SK-N-SH (cell line): Measurements from ENCODE around the gene AMDHD2. TPM values are rescaled to one million over a fixed set of nuclear protein-coding genes. Genes with fewer than 3 reads are reported as not detected.

Experiments
- CTCF ChIA-PET: fragments of 300-600, 350-600 bp; formaldehyde crosslinking; extraction: SDS; loops from one replicate; lab custom pipeline; 2021; lab: Yijun Ruan, JAX
- POLR2A ChIA-PET: fragments of 350-600 bp; sonication (Branson Sonifier 250); formaldehyde crosslinking; extraction: SDS; loops from one replicate; lab custom pipeline; 2020; ENCODE audit warnings: antibody characterized with exemption, inconsistent platforms; lab: Yijun Ruan, JAX
- DNase-seq: peaks from one replicate; pipeline ENCODE4 v3.0.0; 2012
- H2AFZ ChIP-seq: fragments of 200-600 bp; sonication (generic); 2 replicates; pipeline ENCODE4 v1.8.1; 2016; ENCODE audit warnings: antibody characterized with exemption, mild to moderate bottlenecking, low read depth
- H3F3A ChIP-seq: fragments of 200-600 bp; sonication (generic); replicated peaks from 2 replicates; pipeline ENCODE3; 2016; ENCODE audit warnings: antibody characterized with exemption, mild to moderate bottlenecking; ENCODE audit not compliant: insufficient read depth
- H3K27ac ChIP-seq, 2 experiments: fragments of 200-500 bp in 1 of 2; fragments of 200-600 bp in 1 of 2; sonication (Bioruptor generic) in 1 of 2; sonication (generic), shearing (Covaris generic) in 1 of 2; 2 replicates each; pipeline versions ENCODE4 v1.5.1 to v1.6.1; 2014 to 2016; ENCODE audit warnings: low read depth in 2 of 2, inconsistent platforms in 1 of 2, low read length in 1 of 2, mild to moderate bottlenecking in 1 of 2, mixed read lengths in 1 of 2
- H3K27me3 ChIP-seq: fragments of 200-600 bp; sonication (generic), shearing (Covaris generic); 2 replicates; pipeline ENCODE4 v1.6.1; 2016; ENCODE audit warnings: mixed run types; ENCODE audit not compliant: insufficient read depth
- H3K36me3 ChIP-seq, 2 experiments: fragments of 200-500 bp in 1 of 2; fragments of 200-600 bp in 1 of 2; sonication (Bioruptor generic) in 1 of 2; sonication (generic) in 1 of 2; replicated peaks in 1 of 2; 2 replicates each; pipeline versions ENCODE3 to v1.5.1; 2014 to 2016; ENCODE audit warnings: low read length in 1 of 2, mild to moderate bottlenecking in 1 of 2; ENCODE audit not compliant: insufficient read depth in 2 of 2, control insufficient read depth in 1 of 2
- H3K4me1 ChIP-seq, 2 experiments: fragments of 200-500 bp in 1 of 2; fragments of 200-600 bp in 1 of 2; sonication (Bioruptor generic) in 1 of 2; sonication (generic), shearing (Covaris generic) in 1 of 2; 2 replicates each; pipeline versions ENCODE4 v1.5.1 to v1.6.1; 2014 to 2016; ENCODE audit warnings: low read depth in 1 of 2, low read length in 1 of 2, mixed run types in 1 of 2; ENCODE audit not compliant: insufficient read depth in 2 of 2, control insufficient read depth in 1 of 2
- H3K4me2 ChIP-seq: fragments of 200-600 bp; sonication (generic), shearing (Covaris generic); 2 replicates; pipeline ENCODE4 v1.6.1; 2017; ENCODE audit warnings: mixed run types
- H3K4me3 ChIP-seq, 2 experiments: fragments of 200-500 bp in 1 of 2; fragments of 200-600 bp in 1 of 2; sonication (Bioruptor generic) in 1 of 2; sonication (generic), shearing (Covaris generic) in 1 of 2; 2 replicates each; pipeline versions ENCODE4 v1.5.1 to v1.8.1; 2014 to 2016; ENCODE audit warnings: low read depth in 2 of 2, inconsistent platforms in 1 of 2, low read length in 1 of 2, mild to moderate bottlenecking in 1 of 2, mixed read lengths in 1 of 2, moderate library complexity in 1 of 2
- H3K79me2 ChIP-seq: fragments of 200-600 bp; sonication (generic); 2 replicates; pipeline ENCODE4 v1.8.1; 2017; ENCODE audit warnings: mild to moderate bottlenecking; ENCODE audit not compliant: insufficient read depth
- H3K9ac ChIP-seq: fragments of 200-600 bp; sonication (generic); 2 replicates; pipeline ENCODE4 v1.6.1; 2017; ENCODE audit warnings: mixed run types
- H3K9me2 ChIP-seq: fragments of 200-600 bp; sonication (generic); 2 replicates; pipeline ENCODE4 v1.6.1; 2017; ENCODE audit warnings: mixed run types
- H3K9me3 ChIP-seq: fragments of 200-600 bp; sonication (generic); 2 replicates; pipeline ENCODE4 v1.6.1; 2017; ENCODE audit warnings: mixed run types, mild to moderate bottlenecking, moderate library complexity
- H4K20me1 ChIP-seq: fragments of 200-600 bp; sonication (generic); 2 replicates; pipeline ENCODE4 v1.6.1; 2017; ENCODE audit warnings: mild to moderate bottlenecking, mixed run types; ENCODE audit not compliant: insufficient read depth
- FOSL2 ChIP-seq: IDR thresholded peaks from 2 replicates; pipeline ENCODE4 v1.4.0; 2012; ENCODE audit warnings: low read depth, mild to moderate bottlenecking, moderate library complexity, borderline replicate concordance
- FOXJ3 ChIP-seq: sonication (generic); formaldehyde crosslinking; IDR thresholded peaks from 2 replicates; pipeline ENCODE4 v1.5.1; 2020; ENCODE audit warnings: mild to moderate bottlenecking, missing genetic modification reagents
- FOXM1 ChIP-seq: IDR thresholded peaks from 2 replicates; pipeline ENCODE4 v1.4.0; 2012; ENCODE audit warnings: low read depth, mild to moderate bottlenecking
- JUND ChIP-seq: IDR thresholded peaks from 2 replicates; pipeline ENCODE4 v1.4.0; 2012
- POLR2AphosphoS5 ChIP-seq: IDR thresholded peaks from 2 replicates; pipeline ENCODE4 v1.6.1; 2012; ENCODE audit warnings: low read depth, low read length
- SMC3 ChIP-seq: IDR thresholded peaks from 2 replicates; pipeline ENCODE4 v1.6.1; 2012; ENCODE audit warnings: low read depth, low read length, improper control_type of control experiment
- WGBS: methylation state at CpG from one replicate; pipeline ENCODE4 v1.1.6; 2017; ENCODE audit warnings: low lambda C conversion rate; 5-methylcytosine and 5-hydroxymethylcytosine counted together
- polyA plus RNA-seq, 3 experiments: library from polyadenylated mRNA; depleted of rRNA; stranded (reverse); fragments of >200 nt; gene quantifications; 2 replicates each; pipeline ENCODE4 v1.2.3, GENCODE V29; 2012
- TF ChIP-seq, protein P1 (sequence below): IDR thresholded peaks from 2 replicates; pipeline ENCODE4; 2012
- TF ChIP-seq, protein P2 (sequence below): fragments of 150-350 bp; IDR thresholded peaks from 2 replicates; pipeline ENCODE4 v1.6.1; 2017; ENCODE audit warnings: antibody characterized with exemption, low read length, low read depth, borderline replicate concordance
- TF ChIP-seq, protein P3 (sequence below): IDR thresholded peaks from 2 replicates; pipeline ENCODE4 v1.4.0; 2012; ENCODE audit warnings: low read depth, borderline replicate concordance
- TF ChIP-seq, protein P4 (sequence below): IDR thresholded peaks from 2 replicates; pipeline ENCODE4 v1.4.0; 2012; ENCODE audit warnings: low read depth, borderline replicate concordance
- TF ChIP-seq, protein P5 (sequence below): fragments of 200-600 bp; sonication (generic); IDR thresholded peaks from 2 replicates; pipeline ENCODE4 v1.6.1; 2017; ENCODE audit warnings: antibody characterized with exemption, mild to moderate bottlenecking, moderate library complexity

The AMDHD2 gene
- polyA plus RNA-seq, 1 of the 3 experiments (the other 2 are of a cell fraction) = 38.1 TPM

DNA sequence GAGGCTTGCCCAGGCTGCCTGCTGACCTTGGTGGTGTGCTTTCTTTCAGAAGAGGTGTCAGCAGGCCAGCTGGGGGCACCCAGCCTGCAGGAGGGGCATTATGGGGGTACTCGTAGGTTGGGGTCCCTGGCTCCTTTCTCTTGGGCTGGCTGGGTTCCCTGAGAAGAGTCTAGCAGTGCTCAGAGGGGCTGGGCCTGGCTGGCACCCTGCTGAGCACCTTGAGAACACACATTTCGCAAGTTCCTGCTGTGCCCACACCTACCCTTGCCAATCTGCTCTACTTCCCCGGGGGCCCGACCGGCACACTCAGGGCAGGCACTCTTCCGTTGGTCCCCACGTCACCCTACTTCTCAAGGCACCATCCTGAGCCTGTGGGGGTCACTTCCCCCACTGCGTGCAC, 6.0 kb downstream of the AMDHD2 start:
- peak; percentile 11 for DNase-seq
- Histone ChIP-seq H3K4me2 (no peak overlapping the region), H3K9ac (no peak overlapping the region), H3K27me3 (no peaks in the 10 kb centered on the region), H3K27ac (no peak overlapping the region), H3K9me3 (no peaks in the 10 kb centered on the region), H3F3A (peaks cover 2% of the 10 kb centered on the region), H3K79me2 (peaks cover 32% of the 10 kb centered on the region), H4K20me1 (no peaks in the 10 kb centered on the region), H3K4me1 (peaks cover 0 to 6% of the 10 kb centered on the region in 2 experiments; a peak in 3 of 4 replicates), H3K36me3 (peaks cover 24 to 39% of the 10 kb centered on the region in 2 experiments), H3K4me3 (no peak overlapping the region), H2AFZ (no peak overlapping the region), H3K9me2 (no peaks in the 10 kb centered on the region)
- TF ChIP-seq POLR2AphosphoS5 = no peak
- TF ChIP-seq, protein P1, sequence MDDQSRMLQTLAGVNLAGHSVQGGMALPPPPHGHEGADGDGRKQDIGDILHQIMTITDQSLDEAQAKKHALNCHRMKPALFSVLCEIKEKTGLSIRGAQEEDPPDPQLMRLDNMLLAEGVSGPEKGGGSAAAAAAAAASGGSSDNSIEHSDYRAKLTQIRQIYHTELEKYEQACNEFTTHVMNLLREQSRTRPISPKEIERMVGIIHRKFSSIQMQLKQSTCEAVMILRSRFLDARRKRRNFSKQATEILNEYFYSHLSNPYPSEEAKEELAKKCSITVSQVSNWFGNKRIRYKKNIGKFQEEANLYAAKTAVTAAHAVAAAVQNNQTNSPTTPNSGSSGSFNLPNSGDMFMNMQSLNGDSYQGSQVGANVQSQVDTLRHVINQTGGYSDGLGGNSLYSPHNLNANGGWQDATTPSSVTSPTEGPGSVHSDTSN = no peak
- no peak for TF ChIP-seq SMC3
- TF ChIP-seq, protein P2, sequence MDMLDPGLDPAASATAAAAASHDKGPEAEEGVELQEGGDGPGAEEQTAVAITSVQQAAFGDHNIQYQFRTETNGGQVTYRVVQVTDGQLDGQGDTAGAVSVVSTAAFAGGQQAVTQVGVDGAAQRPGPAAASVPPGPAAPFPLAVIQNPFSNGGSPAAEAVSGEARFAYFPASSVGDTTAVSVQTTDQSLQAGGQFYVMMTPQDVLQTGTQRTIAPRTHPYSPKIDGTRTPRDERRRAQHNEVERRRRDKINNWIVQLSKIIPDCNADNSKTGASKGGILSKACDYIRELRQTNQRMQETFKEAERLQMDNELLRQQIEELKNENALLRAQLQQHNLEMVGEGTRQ = no peak
- TF ChIP-seq JUND = no peak
- 97% methylated on average over 7 of the region's 8 CpGs for WGBS
- CTCF ChIA-PET = no interaction called here
- POLR2A ChIA-PET = no interaction called here

DNA sequence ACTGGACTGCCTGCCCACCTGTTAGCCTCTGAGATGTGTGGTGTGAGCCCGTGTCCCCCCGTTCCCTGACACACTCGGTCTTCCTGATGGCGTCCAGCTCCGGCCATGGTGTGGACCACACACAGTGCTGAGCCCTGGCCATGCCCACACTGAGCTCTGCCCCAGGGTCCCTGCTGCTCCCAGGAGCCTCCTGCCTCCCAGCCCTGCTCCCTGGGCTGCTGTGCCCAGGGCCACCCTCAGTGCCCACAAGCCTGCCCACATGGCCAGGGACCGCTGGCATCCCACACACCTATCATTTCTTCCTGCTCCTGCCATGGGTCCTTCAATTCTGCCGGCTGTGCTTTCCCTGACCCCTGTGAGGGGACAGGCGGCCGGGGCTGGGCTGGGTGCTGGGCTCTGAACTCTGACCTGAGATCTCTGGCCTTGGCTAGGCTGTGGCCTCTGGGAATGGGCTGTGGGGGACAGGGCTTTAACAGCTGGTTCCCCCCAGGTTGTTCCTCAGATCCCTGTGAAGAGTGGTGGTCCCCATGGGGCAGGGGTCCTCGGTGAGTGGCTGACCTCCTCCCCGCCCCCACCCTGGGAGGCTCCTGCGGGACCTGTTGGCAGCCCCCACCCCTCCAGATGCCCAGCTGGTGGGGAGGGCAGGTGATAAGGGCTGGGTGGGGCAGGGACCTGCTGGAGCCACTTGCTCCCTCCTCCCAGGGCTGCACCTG, 7.1 kb downstream of the AMDHD2 start:
- H3K9me2 ChIP-seq = no peaks in the 10 kb centered on the region
- no peak overlapping the region for H3K4me2 ChIP-seq
- H3K27me3 ChIP-seq = no peaks in the 10 kb centered on the region
- TF ChIP-seq, protein P3, sequence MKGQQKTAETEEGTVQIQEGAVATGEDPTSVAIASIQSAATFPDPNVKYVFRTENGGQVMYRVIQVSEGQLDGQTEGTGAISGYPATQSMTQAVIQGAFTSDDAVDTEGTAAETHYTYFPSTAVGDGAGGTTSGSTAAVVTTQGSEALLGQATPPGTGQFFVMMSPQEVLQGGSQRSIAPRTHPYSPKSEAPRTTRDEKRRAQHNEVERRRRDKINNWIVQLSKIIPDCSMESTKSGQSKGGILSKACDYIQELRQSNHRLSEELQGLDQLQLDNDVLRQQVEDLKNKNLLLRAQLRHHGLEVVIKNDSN = no peak
- TF ChIP-seq FOSL2 (no peak), FOXM1 (no peak), FOXJ3 (no peak), SMC3 (no peak)
- TF ChIP-seq, protein P4, sequence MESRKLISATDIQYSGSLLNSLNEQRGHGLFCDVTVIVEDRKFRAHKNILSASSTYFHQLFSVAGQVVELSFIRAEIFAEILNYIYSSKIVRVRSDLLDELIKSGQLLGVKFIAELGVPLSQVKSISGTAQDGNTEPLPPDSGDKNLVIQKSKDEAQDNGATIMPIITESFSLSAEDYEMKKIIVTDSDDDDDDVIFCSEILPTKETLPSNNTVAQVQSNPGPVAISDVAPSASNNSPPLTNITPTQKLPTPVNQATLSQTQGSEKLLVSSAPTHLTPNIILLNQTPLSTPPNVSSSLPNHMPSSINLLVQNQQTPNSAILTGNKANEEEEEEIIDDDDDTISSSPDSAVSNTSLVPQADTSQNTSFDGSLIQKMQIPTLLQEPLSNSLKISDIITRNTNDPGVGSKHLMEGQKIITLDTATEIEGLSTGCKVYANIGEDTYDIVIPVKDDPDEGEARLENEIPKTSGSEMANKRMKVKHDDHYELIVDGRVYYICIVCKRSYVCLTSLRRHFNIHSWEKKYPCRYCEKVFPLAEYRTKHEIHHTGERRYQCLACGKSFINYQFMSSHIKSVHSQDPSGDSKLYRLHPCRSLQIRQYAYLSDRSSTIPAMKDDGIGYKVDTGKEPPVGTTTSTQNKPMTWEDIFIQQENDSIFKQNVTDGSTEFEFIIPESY = no peak
- TF ChIP-seq, protein P5, sequence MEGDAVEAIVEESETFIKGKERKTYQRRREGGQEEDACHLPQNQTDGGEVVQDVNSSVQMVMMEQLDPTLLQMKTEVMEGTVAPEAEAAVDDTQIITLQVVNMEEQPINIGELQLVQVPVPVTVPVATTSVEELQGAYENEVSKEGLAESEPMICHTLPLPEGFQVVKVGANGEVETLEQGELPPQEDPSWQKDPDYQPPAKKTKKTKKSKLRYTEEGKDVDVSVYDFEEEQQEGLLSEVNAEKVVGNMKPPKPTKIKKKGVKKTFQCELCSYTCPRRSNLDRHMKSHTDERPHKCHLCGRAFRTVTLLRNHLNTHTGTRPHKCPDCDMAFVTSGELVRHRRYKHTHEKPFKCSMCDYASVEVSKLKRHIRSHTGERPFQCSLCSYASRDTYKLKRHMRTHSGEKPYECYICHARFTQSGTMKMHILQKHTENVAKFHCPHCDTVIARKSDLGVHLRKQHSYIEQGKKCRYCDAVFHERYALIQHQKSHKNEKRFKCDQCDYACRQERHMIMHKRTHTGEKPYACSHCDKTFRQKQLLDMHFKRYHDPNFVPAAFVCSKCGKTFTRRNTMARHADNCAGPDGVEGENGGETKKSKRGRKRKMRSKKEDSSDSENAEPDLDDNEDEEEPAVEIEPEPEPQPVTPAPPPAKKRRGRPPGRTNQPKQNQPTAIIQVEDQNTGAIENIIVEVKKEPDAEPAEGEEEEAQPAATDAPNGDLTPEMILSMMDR = no peak
- H3K9me3 ChIP-seq = no peaks in the 10 kb centered on the region
- no peak overlapping the region for H3K9ac ChIP-seq
- H3F3A ChIP-seq = peaks cover 3% of the 10 kb centered on the region
- peak; percentile 21 for DNase-seq
- ChIA-PET POLR2A (no interaction called here), CTCF (no interaction called here)
- H3K4me3 ChIP-seq = no peak overlapping the region
- 90% methylated on average over 10 of the region's 12 CpGs for WGBS
- no peaks in the 10 kb centered on the region for H4K20me1 ChIP-seq
- H2AFZ ChIP-seq = no peak overlapping the region
- peaks cover 0 to 8% of the 10 kb centered on the region in 2 experiments; a peak in 2 of 4 replicates for H3K4me1 ChIP-seq
- peaks cover 21 to 39% of the 10 kb centered on the region in 2 experiments for H3K36me3 ChIP-seq
- no peak overlapping the region for H3K27ac ChIP-seq
- H3K79me2 ChIP-seq = peaks cover 21% of the 10 kb centered on the region; the same call in 1 of the 2 replicates
